ENCODE measurements around the gene MAPK4.

DNA sequence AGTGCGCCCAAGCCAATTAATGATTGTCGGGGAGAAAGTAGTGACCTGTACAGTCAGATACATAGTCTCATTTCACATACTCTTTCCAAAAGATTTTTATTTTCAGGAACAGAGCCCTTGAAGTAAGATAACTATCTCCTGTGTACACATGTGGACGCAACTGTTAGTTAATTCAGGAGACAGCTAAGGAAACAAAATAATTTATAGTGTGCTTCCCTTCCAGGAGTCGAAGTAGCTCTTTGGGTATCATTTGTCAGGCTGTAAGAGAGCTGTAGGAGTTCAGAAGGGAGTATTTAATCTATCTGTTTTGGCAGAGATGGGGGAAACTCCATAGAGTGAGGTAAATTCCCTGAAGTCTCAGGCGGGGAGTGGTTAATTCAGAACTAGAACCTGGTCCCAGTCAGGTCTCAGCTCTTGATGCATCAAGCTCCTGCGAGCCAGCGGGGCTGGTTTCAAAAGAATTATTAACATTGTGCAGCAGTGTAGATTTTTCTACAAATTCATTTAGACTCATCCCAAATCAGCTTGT lies 63.0 kb downstream of the MAPK4 start:
- TF ChIP-seq, protein P1, sequence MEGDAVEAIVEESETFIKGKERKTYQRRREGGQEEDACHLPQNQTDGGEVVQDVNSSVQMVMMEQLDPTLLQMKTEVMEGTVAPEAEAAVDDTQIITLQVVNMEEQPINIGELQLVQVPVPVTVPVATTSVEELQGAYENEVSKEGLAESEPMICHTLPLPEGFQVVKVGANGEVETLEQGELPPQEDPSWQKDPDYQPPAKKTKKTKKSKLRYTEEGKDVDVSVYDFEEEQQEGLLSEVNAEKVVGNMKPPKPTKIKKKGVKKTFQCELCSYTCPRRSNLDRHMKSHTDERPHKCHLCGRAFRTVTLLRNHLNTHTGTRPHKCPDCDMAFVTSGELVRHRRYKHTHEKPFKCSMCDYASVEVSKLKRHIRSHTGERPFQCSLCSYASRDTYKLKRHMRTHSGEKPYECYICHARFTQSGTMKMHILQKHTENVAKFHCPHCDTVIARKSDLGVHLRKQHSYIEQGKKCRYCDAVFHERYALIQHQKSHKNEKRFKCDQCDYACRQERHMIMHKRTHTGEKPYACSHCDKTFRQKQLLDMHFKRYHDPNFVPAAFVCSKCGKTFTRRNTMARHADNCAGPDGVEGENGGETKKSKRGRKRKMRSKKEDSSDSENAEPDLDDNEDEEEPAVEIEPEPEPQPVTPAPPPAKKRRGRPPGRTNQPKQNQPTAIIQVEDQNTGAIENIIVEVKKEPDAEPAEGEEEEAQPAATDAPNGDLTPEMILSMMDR (IDR thresholded peaks at IDR 0.05; ENCODE audit: insufficient read depth, low read depth, low read length), result no peak
- TF ChIP-seq EZH2 (IDR thresholded peaks at IDR 0.05; ENCODE audit: insufficient read depth, low read length), result no peak
